OCI-LY3 (cell line): ENCODE measurements around the gene GPATCH4.

Experiments
- H2AFZ ChIP-seq: fragments of 200-600, 300-600 bp; shearing (Covaris generic); 2 replicates; pipeline ENCODE4 v1.6.0; 2014; ENCODE audit warnings: antibody characterized with exemption, low read depth, low read length
- H3K27ac ChIP-seq: fragments of 200-600, 300-600 bp; sonication (generic); 2 replicates; pipeline ENCODE4 v1.5.1; 2014; ENCODE audit warnings: mild to moderate bottlenecking, low read length, moderate library complexity, mixed read lengths
- H3K27me3 ChIP-seq: fragments of 200-600, 300-600 bp; sonication (generic); 2 replicates; pipeline ENCODE4 v1.6.1; 2014; ENCODE audit warnings: low read depth, low read length, mixed read lengths
- H3K36me3 ChIP-seq: fragments of 200-600, 300-600 bp; sonication (generic); replicated peaks from 2 replicates; pipeline ENCODE3; 2014; ENCODE audit warnings: low read depth, low read length, mixed read lengths
- H3K4me1 ChIP-seq: fragments of 300-600, 200-600 bp; sonication (generic); 2 replicates; pipeline ENCODE4 v1.6.1; 2014; ENCODE audit warnings: low read length, mixed read lengths
- H3K4me2 ChIP-seq: fragments of 200-600, 300-600 bp; sonication (generic); 2 replicates; pipeline ENCODE4 v1.6.1; 2014; ENCODE audit warnings: low read length, mixed read lengths
- H3K4me3 ChIP-seq: fragments of 300-600, 200-600 bp; sonication (generic); 2 replicates; pipeline ENCODE4 v1.5.1; 2014; ENCODE audit warnings: antibody characterized with exemption, mild to moderate bottlenecking, low read length, moderate library complexity
- H3K79me2 ChIP-seq: fragments of 300-600, 200-600 bp; shearing (Covaris generic); 2 replicates; pipeline ENCODE4 v1.6.1; 2014; ENCODE audit warnings: mild to moderate bottlenecking, low read length, mixed read lengths
- H3K9ac ChIP-seq: fragments of 300-600, 200-600 bp; shearing (Covaris generic); 2 replicates; pipeline ENCODE4 v1.6.0; 2014; ENCODE audit warnings: mild to moderate bottlenecking, low read length, moderate library complexity
- H3K9me3 ChIP-seq: fragments of 200-600, 300-600 bp; shearing (Covaris generic); 2 replicates; pipeline ENCODE4 v1.6.1; 2014; ENCODE audit warnings: low read length, mixed read lengths; ENCODE audit not compliant: insufficient read depth
- H4K20me1 ChIP-seq: fragments of 200-600, 300-600 bp; sonication (generic); 2 replicates; pipeline ENCODE4 v1.6.1; 2016; ENCODE audit warnings: low read length, mixed read lengths; ENCODE audit not compliant: insufficient read depth
- CTCF ChIP-seq: fragments of 200-600, 300-600 bp; sonication (generic); IDR thresholded peaks from 2 replicates; pipeline ENCODE4 v1.5.1; 2014; ENCODE audit warnings: antibody characterized with exemption, low read length, low read depth
- EZH2phosphoT487 ChIP-seq: fragments of 200-600 bp; shearing (Covaris generic); IDR thresholded peaks from 2 replicates; pipeline ENCODE4 v1.6.1; 2018; ENCODE audit warnings: antibody characterized with exemption, mixed run types, low read depth

Gene GPATCH4

DNA sequence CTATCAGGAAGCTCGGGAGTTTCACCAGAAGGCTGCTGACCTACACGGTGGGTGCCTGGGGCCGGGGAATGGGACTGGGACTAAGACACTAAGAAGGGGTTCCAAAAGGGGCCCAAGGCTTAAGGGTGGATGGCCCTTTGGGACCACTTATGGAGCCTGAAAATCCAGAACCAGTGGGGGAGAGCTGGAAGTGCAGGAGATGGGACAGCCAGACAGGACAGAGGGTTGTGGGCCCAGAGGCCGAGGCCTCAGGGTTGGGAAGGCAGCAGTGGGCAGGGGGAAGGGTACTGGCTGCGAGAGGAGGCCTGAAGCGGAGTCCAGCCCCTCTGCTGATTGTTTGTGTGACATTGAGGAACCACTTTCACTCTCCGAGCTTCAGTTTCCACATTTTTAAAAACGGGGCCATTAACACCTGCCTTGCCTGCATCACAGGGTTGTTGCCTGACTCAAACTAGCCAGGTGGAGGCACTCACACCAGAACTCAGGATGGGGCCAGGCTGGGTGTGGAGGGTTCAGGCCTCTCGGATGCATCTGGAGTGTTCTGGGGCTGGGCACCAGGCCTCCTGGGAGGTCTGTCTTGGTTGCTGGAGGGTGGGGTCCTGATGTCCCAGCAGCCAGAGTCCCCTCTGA lies 18.8 kb downstream of the GPATCH4 start:
- Histone ChIP-seq H3K4me2 (no peak overlapping the region), H3K27me3 (no peaks in the 10 kb centered on the region), H4K20me1 (no peaks in the 10 kb centered on the region), H3K27ac (no peak overlapping the region), H3K4me3 (no peak overlapping the region), H3K9me3 (no peaks in the 10 kb centered on the region), H3K4me1 (peaks cover 7% of the 10 kb centered on the region; the same call in 1 of the 2 replicates), H2AFZ (peak overlapping the region; percentile 96), H3K36me3 (no peaks in the 10 kb centered on the region), H3K9ac (no peak overlapping the region), H3K79me2 (no peaks in the 10 kb centered on the region)
- no peak for TF ChIP-seq EZH2phosphoT487
- no peak for TF ChIP-seq CTCF

DNA sequence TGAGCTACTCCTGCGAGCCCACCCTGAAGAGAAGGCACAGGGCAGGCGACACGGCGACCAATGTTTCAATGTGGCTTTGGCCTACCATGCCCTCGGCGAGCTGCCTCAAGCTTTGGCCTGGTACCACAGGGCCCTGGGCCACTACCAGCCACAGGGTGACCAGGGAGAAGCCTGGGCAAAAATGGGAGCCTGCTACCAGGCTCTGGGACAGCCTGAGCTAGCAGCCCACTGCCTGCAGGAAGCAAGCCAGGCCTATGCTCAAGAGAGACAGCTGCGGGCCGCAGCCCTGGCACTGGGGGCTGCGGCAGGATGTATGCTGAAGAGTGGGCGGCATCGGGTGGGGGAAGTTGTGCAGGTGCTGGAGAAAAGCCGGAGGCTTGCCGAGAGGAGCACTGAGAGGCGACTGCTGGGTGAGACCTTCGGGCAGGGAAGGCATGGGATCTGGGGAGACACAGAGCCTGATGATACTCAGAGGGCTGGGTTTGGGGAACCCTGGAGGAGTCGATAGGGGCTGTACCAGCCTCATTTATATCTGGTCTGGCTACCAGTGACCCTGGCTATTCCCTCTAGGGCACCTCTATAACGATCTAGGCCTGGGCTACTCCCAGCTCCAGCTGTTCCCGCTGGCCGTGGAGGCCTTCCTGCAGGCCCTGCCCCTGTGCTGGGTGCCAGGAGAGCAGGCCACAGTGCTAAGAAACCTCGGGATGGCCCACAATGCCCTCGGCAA lies 19.5 kb downstream of the GPATCH4 start:
- H3K4me2 ChIP-seq = no peak overlapping the region

DNA sequence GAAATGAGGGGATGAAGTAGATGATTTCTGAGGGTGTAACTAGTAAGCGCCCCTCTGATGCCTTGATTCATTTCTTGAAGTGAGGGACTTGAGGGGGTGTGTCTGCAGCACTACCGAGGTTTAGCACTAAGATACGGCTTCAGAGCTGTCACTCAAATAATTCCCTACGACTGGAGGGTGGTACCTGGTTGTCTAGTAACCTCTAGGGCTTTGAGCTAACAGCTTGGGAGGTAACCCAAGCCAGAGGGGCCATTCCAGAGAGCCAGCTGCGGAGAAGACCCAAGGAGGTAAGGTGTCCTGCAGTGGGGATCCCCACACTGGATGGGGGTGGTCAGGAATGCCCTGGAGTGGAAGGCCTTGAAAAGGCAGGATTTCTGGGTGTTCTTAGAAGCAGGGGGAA lies 21.8 kb downstream of the GPATCH4 start, which contains the start of gene TTC24:
TTC24 (plus strand) TSS at position 252 of the 400 bp plus-strand sequence. CDS start 1,642 bp downstream, outside the sequence.
- peaks cover 4% of the 10 kb centered on the region; the same call in 1 of the 2 replicates for H3K4me1 ChIP-seq
- no peak within 1 kb of the TSS for H3K9ac ChIP-seq

More for the DNA sequence above, 19.5 kb downstream of the GPATCH4 start:
- no peak overlapping the region for H3K9ac ChIP-seq
- TF ChIP-seq CTCF (no peak), EZH2phosphoT487 (no peak)
- H2AFZ ChIP-seq = peak overlapping the region; percentile 96
- no peaks in the 10 kb centered on the region for H4K20me1 ChIP-seq
- peaks cover 7% of the 10 kb centered on the region; the same call in 1 of the 2 replicates for H3K4me1 ChIP-seq
- no peak overlapping the region for H3K4me3 ChIP-seq
- no peaks in the 10 kb centered on the region for H3K36me3 ChIP-seq
- no peaks in the 10 kb centered on the region for H3K79me2 ChIP-seq
- no peak overlapping the region for H3K27ac ChIP-seq
- H3K27me3 ChIP-seq = no peaks in the 10 kb centered on the region
- no peaks in the 10 kb centered on the region for H3K9me3 ChIP-seq

More for the DNA sequence above, 21.8 kb downstream of the GPATCH4 start, which contains the start of gene TTC24:
- Histone ChIP-seq H3K4me2 (no peak within 1 kb of the TSS), H2AFZ (no peak within 1 kb of the TSS), H3K27ac (no peak within 1 kb of the TSS), H3K4me3 (no peak within 1 kb of the TSS), H4K20me1 (no peaks in the 10 kb centered on the region), H3K9me3 (no peaks in the 10 kb centered on the region), H3K79me2 (no peaks in the 10 kb centered on the region), H3K36me3 (no peaks in the 10 kb centered on the region), H3K27me3 (peaks cover 5% of the 10 kb centered on the region; the same call in 1 of the 2 replicates)
- TF ChIP-seq CTCF = no peak
- no peak for TF ChIP-seq EZH2phosphoT487
